ENCODE data around the gene TBC1D7. TPM values are rescaled to one million over a fixed set of nuclear protein-coding genes. Genes with fewer than 3 reads are reported as not detected.
A peak's percentile ranks its signal among the peaks of the same experiment; 100 is the strongest.

TBC1D7 gene
- total RNA-seq, 1 donor from 2014 or later: 27.9 TPM

GRCh38 chr6:13338038-13338437 lies 9.7 kb upstream of the TBC1D7 start:
- no peaks in the 10 kb centered on the region for H3K27me3 Mint-ChIP-seq (ENCODE audit: low read depth, unreplicated experiment)
- TF ChIP-seq EZH2 (IDR thresholded peaks at IDR 0.05; ENCODE audit: insufficient read depth, low read length): no peak
- no peak for TF ChIP-seq CTCF (IDR thresholded peaks at IDR 0.05; ENCODE audit: insufficient read depth, low read depth, low read length)
- no peaks in the 10 kb centered on the region for H3K79me2 ChIP-seq (ENCODE audit: insufficient read depth, low read length)
- H3K9ac ChIP-seq (ENCODE audit: low read length): no peak overlapping the region
- DNase-seq (ENCODE audit: low read depth): no peak
- no peak overlapping the region for H3K27ac ChIP-seq (ENCODE audit: low read depth, low read length)
- H3K27me3 ChIP-seq (ENCODE audit: insufficient read depth, low read length): no peaks in the 10 kb centered on the region
- H3K9me3 ChIP-seq (ENCODE audit: insufficient read depth, low read depth, low read length): no peaks in the 10 kb centered on the region
- no peaks in the 10 kb centered on the region for H3K36me3 ChIP-seq (ENCODE audit: insufficient read depth, low read length)
- H3K4me2 ChIP-seq (ENCODE audit: low read length): no peak overlapping the region
- H3K27ac Mint-ChIP-seq (ENCODE audit: unreplicated experiment): no peak overlapping the region
- H4K20me1 ChIP-seq (ENCODE audit: insufficient read depth, low read length): no peaks in the 10 kb centered on the region
- no peak overlapping the region for H2AFZ ChIP-seq (ENCODE audit: low read depth, low read length)
- H3K36me3 Mint-ChIP-seq (ENCODE audit: low read depth, unreplicated experiment): peaks cover 2% of the 10 kb centered on the region
- H3K4me1 ChIP-seq (ENCODE audit: insufficient read depth, low read length): peaks cover 4% of the 10 kb centered on the region
- H3K9me3 Mint-ChIP-seq (ENCODE audit: unreplicated experiment): peaks cover 4% of the 10 kb centered on the region
- no peak overlapping the region for H3K4me3 ChIP-seq (ENCODE audit: insufficient read depth, low read depth, low read length)
- H3K4me3 Mint-ChIP-seq (ENCODE audit: unreplicated experiment): no peak overlapping the region
- peaks cover 6% of the 10 kb centered on the region for H3K4me1 Mint-ChIP-seq (ENCODE audit: low read depth, unreplicated experiment)
- FAIRE-seq: no peak

- no peaks in the 10 kb centered on the region for H3K9me3 ChIP-seq (ENCODE audit: insufficient read depth, low read depth, low read length)
- peaks cover 4% of the 10 kb centered on the region for H3K4me1 ChIP-seq (ENCODE audit: insufficient read depth, low read length)
- H4K20me1 ChIP-seq (ENCODE audit: insufficient read depth, low read length): no peaks in the 10 kb centered on the region
- H3K27me3 ChIP-seq (ENCODE audit: insufficient read depth, low read length): no peaks in the 10 kb centered on the region
- H3K79me2 ChIP-seq (ENCODE audit: insufficient read depth, low read length): no peaks in the 10 kb centered on the region
- Mint-ChIP-seq H3K27ac (ENCODE audit: unreplicated experiment) (peak overlapping the region; percentile 43), H3K9me3 (ENCODE audit: unreplicated experiment) (peaks cover 1% of the 10 kb centered on the region), H3K4me3 (ENCODE audit: unreplicated experiment) (peak overlapping the region; percentile 29), H3K36me3 (ENCODE audit: low read depth, unreplicated experiment) (no peaks in the 10 kb centered on the region), H3K4me1 (ENCODE audit: low read depth, unreplicated experiment) (peaks cover 6% of the 10 kb centered on the region), H3K27me3 (ENCODE audit: low read depth, unreplicated experiment) (no peaks in the 10 kb centered on the region)
- H2AFZ ChIP-seq (ENCODE audit: low read depth, low read length): no peak overlapping the region
- H3K4me3 ChIP-seq (ENCODE audit: insufficient read depth, low read depth, low read length): no peak overlapping the region
- FAIRE-seq (no peak), DNase-seq (ENCODE audit: low read depth) (peak; percentile 92)
- no peak for TF ChIP-seq EZH2 (IDR thresholded peaks at IDR 0.05; ENCODE audit: insufficient read depth, low read length)
- peak; percentile 98 for TF ChIP-seq CTCF (IDR thresholded peaks at IDR 0.05; ENCODE audit: insufficient read depth, low read depth, low read length)
- no peaks in the 10 kb centered on the region for H3K36me3 ChIP-seq (ENCODE audit: insufficient read depth, low read length)
- no peak overlapping the region for H3K9ac ChIP-seq (ENCODE audit: low read length)
- no peak overlapping the region for H3K4me2 ChIP-seq (ENCODE audit: low read length)
- no peak overlapping the region for H3K27ac ChIP-seq (ENCODE audit: low read depth, low read length)
Measured at GRCh38 chr6:13336553-13336952, 8.2 kb upstream of the TBC1D7 start.

GRCh38 chr6:13334953-13335352 lies 6.6 kb upstream of the TBC1D7 start:
- Histone ChIP-seq H3K4me2 (ENCODE audit: low read length) (peak overlapping the region; percentile 39), H3K79me2 (ENCODE audit: insufficient read depth, low read length) (no peaks in the 10 kb centered on the region), H2AFZ (ENCODE audit: low read depth, low read length) (peak overlapping the region; percentile 31), H3K27ac (ENCODE audit: low read depth, low read length) (no peak overlapping the region), H3K4me1 (ENCODE audit: insufficient read depth, low read length) (peaks cover 4% of the 10 kb centered on the region), H3K9me3 (ENCODE audit: insufficient read depth, low read depth, low read length) (no peaks in the 10 kb centered on the region), H3K4me3 (ENCODE audit: insufficient read depth, low read depth, low read length) (no peak overlapping the region), H3K9ac (ENCODE audit: low read length) (no peak overlapping the region), H3K27me3 (ENCODE audit: insufficient read depth, low read length) (no peaks in the 10 kb centered on the region), H3K36me3 (ENCODE audit: insufficient read depth, low read length) (no peaks in the 10 kb centered on the region), H4K20me1 (ENCODE audit: insufficient read depth, low read length) (no peaks in the 10 kb centered on the region)
- Mint-ChIP-seq H3K4me3 (ENCODE audit: unreplicated experiment) (no peak overlapping the region), H3K27me3 (ENCODE audit: low read depth, unreplicated experiment) (peaks cover 2% of the 10 kb centered on the region), H3K9me3 (ENCODE audit: unreplicated experiment) (no peaks in the 10 kb centered on the region), H3K4me1 (ENCODE audit: low read depth, unreplicated experiment) (peaks cover 6% of the 10 kb centered on the region), H3K27ac (ENCODE audit: unreplicated experiment) (no peak overlapping the region), H3K36me3 (ENCODE audit: low read depth, unreplicated experiment) (no peaks in the 10 kb centered on the region)
- DNase-seq (ENCODE audit: low read depth): peak; percentile 34
- no peak for TF ChIP-seq EZH2 (IDR thresholded peaks at IDR 0.05; ENCODE audit: insufficient read depth, low read length)
- no peak for TF ChIP-seq CTCF (IDR thresholded peaks at IDR 0.05; ENCODE audit: insufficient read depth, low read depth, low read length)
- FAIRE-seq: no peak
